Panc1 (cell line): ENCODE results near the gene KRT84. TPM values are rescaled to one million over a fixed set of nuclear protein-coding genes. Genes with fewer than 3 reads are reported as not detected.
A peak's percentile ranks its signal among the peaks of the same experiment; 100 is the strongest.

Experiments used
- ATAC-seq: fragments of 200-7000 bp; cut with Tn5 transposase; 2 replicates; pipeline ENCODE4 v1.9.1; 2020; ENCODE audit warnings: mild to moderate bottlenecking, moderate library complexity
- BruUV-seq: library from RNA; stranded (reverse); fragments of 400-500 nt; replicated peaks from 2 replicates; lab custom pipeline; 2021; lab: Mats Ljungman, UMichigan
- CTCF ChIA-PET: fragments of 300-600 bp; sonication (Branson Sonifier 250); formaldehyde crosslinking; loops from one replicate; lab custom pipeline; 2022; ENCODE audit warnings: antibody characterized with exemption; lab: Charles Lee
- POLR2A ChIA-PET: fragments of 300-600 bp; sonication (Branson Sonifier 250); formaldehyde crosslinking; loops from one replicate; lab custom pipeline; 2022; ENCODE audit warnings: antibody characterized with exemption; lab: Charles Lee
- DNase-seq: peaks from one replicate; pipeline ENCODE4 v3.0.0-alpha.2; 2010; ENCODE audit warnings: low read depth, low spot score
- H3K27ac ChIP-seq: 2 replicates; pipeline ENCODE4 v1.5.1; 2011; ENCODE audit warnings: mild to moderate bottlenecking, low read length, inconsistent platforms
- H3K27me3 ChIP-seq: fragments of 200-500 bp; sonication (Bioruptor generic); 2 replicates; pipeline ENCODE4 v1.6.0; 2014; ENCODE audit warnings: low read length, inconsistent platforms; ENCODE audit not compliant: control insufficient read depth, insufficient read depth
- H3K36me3 ChIP-seq: fragments of 200-500 bp; sonication (Bioruptor generic); 2 replicates; pipeline ENCODE4 v1.5.1; 2014; ENCODE audit warnings: inconsistent platforms, mild to moderate bottlenecking, low read length, moderate library complexity; ENCODE audit not compliant: control insufficient read depth, insufficient read depth
- H3K4me1 ChIP-seq: 2 replicates; pipeline ENCODE4 v1.5.1; 2011; ENCODE audit warnings: inconsistent platforms, mild to moderate bottlenecking, low read length, moderate library complexity; ENCODE audit not compliant: control insufficient read depth, insufficient read depth
- H3K4me3 ChIP-seq, 2 experiments: 2 replicates each; pipeline ENCODE4 v1.5.1; 2011 to 2012; ENCODE audit warnings: low read depth in 2 of 2, low read length in 2 of 2, mild to moderate bottlenecking in 2 of 2, inconsistent platforms in 1 of 2, moderate library complexity in 1 of 2
- H3K9me3 ChIP-seq: fragments of 200-500 bp; sonication (Bioruptor generic); 2 replicates; pipeline ENCODE4 v1.5.1; 2014; ENCODE audit warnings: low read depth, mild to moderate bottlenecking, inconsistent platforms, low read length, moderate library complexity; ENCODE audit not compliant: control insufficient read depth, insufficient read depth
- POLR2AphosphoS5 ChIP-seq: IDR thresholded peaks from 2 replicates; pipeline ENCODE4 v1.6.1; 2012; ENCODE audit warnings: mild to moderate bottlenecking, low read depth, low read length, moderate library complexity
- SIN3A ChIP-seq: IDR thresholded peaks from 2 replicates; pipeline ENCODE4 v1.6.1; 2012; ENCODE audit warnings: low read depth, mild to moderate bottlenecking, low read length, moderate library complexity, borderline replicate concordance; ENCODE audit not compliant: insufficient read depth
- TCF7L2 ChIP-seq: IDR thresholded peaks from 2 replicates; pipeline ENCODE4 v1.6.1; 2011; ENCODE audit warnings: mild to moderate bottlenecking, low read depth, low read length, inconsistent platforms
- in situ Hi-C: cut with HindIII; loops from 2 replicates; pipeline ENCODE4 v1.10.0; 2016; ENCODE audit warnings: low sequenced_read_pairs, low pct_unique_long_range_greater_than_20kb
- intact Hi-C: fragments of 100-400 bp; cut with micrococcal nuclease; formaldehyde crosslinking; loops from one replicate; pipeline ENCODE4 v1.10.0; 2022; ENCODE audit not compliant: unreplicated experiment
- total RNA-seq: library from RNA; stranded (reverse); gene quantifications from one replicate; pipeline ENCODE4 v1.2.1, GENCODE V29; 2021; ENCODE audit not compliant: unreplicated experiment
- TF ChIP-seq, protein P1 (sequence below): fragments of 450-650 bp; IDR thresholded peaks from 2 replicates; pipeline ENCODE4 v1.5.1; 2017; ENCODE audit warnings: mild to moderate bottlenecking
- TF ChIP-seq, protein P2 (sequence below), 2 experiments: IDR thresholded peaks; 2 replicates each; pipeline ENCODE4 v1.6.1; 2011 to 2012; ENCODE audit warnings: low read depth in 2 of 2, control low read depth in 1 of 2, low read length in 1 of 2, mild to moderate bottlenecking in 1 of 2, moderate library complexity in 1 of 2; ENCODE audit not compliant: insufficient read depth in 1 of 2

Gene KRT84
- total RNA-seq, 1 experiment from 2014 or later = not detected

DNA sequence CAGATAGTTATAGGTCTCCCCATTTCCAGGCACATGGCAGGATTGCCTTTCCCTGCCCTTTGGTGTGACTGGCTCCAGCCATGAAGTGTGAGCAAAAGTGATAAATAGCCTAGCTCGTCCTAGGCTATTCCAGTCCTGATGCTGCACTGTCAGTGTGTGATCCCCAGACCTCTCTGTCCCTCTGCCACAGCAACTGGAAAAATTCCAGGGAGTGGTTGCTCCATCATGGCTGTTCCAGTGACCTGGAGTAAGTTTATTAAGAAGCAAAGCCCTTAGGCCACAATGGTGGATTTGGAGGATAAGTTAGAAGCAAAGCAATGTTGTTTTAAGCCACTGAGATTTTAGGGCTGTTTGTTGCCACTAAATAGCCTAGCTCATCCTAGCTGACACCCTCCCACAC is 54.4 kb downstream of the KRT84 start:
- H3K4me1 ChIP-seq = peaks cover 7% of the 10 kb centered on the region
- ChIA-PET CTCF (no interaction called here), POLR2A (no interaction called here)
- in situ Hi-C loops (no loop called here), intact Hi-C loops (no loop called here)
- TF ChIP-seq, protein P1, sequence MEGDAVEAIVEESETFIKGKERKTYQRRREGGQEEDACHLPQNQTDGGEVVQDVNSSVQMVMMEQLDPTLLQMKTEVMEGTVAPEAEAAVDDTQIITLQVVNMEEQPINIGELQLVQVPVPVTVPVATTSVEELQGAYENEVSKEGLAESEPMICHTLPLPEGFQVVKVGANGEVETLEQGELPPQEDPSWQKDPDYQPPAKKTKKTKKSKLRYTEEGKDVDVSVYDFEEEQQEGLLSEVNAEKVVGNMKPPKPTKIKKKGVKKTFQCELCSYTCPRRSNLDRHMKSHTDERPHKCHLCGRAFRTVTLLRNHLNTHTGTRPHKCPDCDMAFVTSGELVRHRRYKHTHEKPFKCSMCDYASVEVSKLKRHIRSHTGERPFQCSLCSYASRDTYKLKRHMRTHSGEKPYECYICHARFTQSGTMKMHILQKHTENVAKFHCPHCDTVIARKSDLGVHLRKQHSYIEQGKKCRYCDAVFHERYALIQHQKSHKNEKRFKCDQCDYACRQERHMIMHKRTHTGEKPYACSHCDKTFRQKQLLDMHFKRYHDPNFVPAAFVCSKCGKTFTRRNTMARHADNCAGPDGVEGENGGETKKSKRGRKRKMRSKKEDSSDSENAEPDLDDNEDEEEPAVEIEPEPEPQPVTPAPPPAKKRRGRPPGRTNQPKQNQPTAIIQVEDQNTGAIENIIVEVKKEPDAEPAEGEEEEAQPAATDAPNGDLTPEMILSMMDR = no peak
- TF ChIP-seq TCF7L2 = no peak
- TF ChIP-seq, protein P2, sequence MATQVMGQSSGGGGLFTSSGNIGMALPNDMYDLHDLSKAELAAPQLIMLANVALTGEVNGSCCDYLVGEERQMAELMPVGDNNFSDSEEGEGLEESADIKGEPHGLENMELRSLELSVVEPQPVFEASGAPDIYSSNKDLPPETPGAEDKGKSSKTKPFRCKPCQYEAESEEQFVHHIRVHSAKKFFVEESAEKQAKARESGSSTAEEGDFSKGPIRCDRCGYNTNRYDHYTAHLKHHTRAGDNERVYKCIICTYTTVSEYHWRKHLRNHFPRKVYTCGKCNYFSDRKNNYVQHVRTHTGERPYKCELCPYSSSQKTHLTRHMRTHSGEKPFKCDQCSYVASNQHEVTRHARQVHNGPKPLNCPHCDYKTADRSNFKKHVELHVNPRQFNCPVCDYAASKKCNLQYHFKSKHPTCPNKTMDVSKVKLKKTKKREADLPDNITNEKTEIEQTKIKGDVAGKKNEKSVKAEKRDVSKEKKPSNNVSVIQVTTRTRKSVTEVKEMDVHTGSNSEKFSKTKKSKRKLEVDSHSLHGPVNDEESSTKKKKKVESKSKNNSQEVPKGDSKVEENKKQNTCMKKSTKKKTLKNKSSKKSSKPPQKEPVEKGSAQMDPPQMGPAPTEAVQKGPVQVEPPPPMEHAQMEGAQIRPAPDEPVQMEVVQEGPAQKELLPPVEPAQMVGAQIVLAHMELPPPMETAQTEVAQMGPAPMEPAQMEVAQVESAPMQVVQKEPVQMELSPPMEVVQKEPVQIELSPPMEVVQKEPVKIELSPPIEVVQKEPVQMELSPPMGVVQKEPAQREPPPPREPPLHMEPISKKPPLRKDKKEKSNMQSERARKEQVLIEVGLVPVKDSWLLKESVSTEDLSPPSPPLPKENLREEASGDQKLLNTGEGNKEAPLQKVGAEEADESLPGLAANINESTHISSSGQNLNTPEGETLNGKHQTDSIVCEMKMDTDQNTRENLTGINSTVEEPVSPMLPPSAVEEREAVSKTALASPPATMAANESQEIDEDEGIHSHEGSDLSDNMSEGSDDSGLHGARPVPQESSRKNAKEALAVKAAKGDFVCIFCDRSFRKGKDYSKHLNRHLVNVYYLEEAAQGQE (IDR thresholded peaks at IDR 0.05; ENCODE audit: insufficient read depth in 1 of 2, low read depth in 2 of 2, low read length in 1 of 2) = no peak
- no peak for TF ChIP-seq SIN3A
- TF ChIP-seq POLR2AphosphoS5 = no peak
- H3K4me3 ChIP-seq = no peak overlapping the region
- no peaks in the 10 kb centered on the region for H3K27me3 ChIP-seq
- no TSS peak for BruUV-seq
- no peaks in the 10 kb centered on the region for H3K36me3 ChIP-seq
- H3K9me3 ChIP-seq = no peaks in the 10 kb centered on the region
- DNase-seq = no peak
- H3K27ac ChIP-seq = no peak overlapping the region
- no peak for ATAC-seq

DNA sequence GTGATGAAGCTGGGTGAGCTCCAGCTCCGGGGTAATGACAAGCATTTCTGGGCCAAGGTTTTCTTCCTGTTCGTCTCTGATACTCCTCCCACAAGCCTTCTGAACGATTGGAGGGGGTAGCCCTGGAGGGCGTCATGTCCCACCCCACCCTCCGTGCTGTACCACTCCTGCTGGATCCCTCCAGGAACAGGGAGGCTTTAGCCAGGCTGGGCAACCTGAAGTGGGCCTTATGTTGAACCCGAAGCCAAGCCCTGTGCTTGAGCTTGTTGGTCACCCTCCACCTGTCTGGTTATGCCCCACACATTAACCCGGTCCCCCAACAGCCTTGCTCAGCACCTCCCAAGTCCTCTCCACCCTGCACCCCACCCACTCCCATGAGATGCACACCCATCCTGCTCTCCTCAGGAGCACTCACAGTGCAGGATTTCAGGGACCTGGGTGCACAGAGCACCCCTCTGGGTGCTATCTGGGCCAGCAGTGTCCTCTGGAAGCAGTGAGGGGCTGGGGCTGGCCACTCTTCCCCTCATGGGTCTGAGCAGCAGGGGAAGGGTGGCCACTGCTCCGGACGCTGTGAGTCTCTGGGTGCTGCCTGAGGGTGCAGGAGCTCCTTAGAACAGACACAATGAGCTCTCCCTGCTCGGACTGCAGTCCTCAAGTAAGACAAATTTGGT is 57.5 kb downstream of the KRT84 start:
- CTCF ChIA-PET = interaction anchor here (0.6 to 2.7 kb wide), 14 partner anchors 9 to 213 kb away, joined by 3 to 15 read pairs (median 4); partner anchors contain the start of gene KRT85
- H3K27ac ChIP-seq = peak overlapping the region; percentile 29
- no peaks in the 10 kb centered on the region for H3K9me3 ChIP-seq
- POLR2A ChIA-PET = no interaction called here
- no peak for DNase-seq
- peak; percentile 43 for ATAC-seq
- TF ChIP-seq POLR2AphosphoS5 (no peak), TCF7L2 (no peak), SIN3A (no peak)
- TF ChIP-seq, protein P2 (IDR thresholded peaks at IDR 0.05; ENCODE audit: insufficient read depth in 1 of 2, low read depth in 2 of 2, low read length in 1 of 2) = no peak
- TF ChIP-seq, protein P1 = no peak; the same call in none of the 2 replicates
- BruUV-seq = no TSS peak
- no peaks in the 10 kb centered on the region for H3K36me3 ChIP-seq
- H3K4me1 ChIP-seq = peaks cover 7% of the 10 kb centered on the region
- H3K27me3 ChIP-seq = no peaks in the 10 kb centered on the region
- intact Hi-C loops = loop anchor here (2.0 kb wide), 1 partner anchor 171 kb away; no protein-coding TSS in a partner anchor
- H3K4me3 ChIP-seq = no peak overlapping the region
- in situ Hi-C loops = loop anchor here (5.0 kb wide), 1 partner anchor 46 kb away; no protein-coding TSS in a partner anchor
